ENCODE measurements around the gene GPC6.

GRCh38 chr13:94300401-94300800 lies 1073.8 kb downstream of the GPC6 start:
- TF ChIP-seq POLR2A (IDR thresholded peaks at IDR 0.05), result no peak
- TF ChIP-seq, protein P1, sequence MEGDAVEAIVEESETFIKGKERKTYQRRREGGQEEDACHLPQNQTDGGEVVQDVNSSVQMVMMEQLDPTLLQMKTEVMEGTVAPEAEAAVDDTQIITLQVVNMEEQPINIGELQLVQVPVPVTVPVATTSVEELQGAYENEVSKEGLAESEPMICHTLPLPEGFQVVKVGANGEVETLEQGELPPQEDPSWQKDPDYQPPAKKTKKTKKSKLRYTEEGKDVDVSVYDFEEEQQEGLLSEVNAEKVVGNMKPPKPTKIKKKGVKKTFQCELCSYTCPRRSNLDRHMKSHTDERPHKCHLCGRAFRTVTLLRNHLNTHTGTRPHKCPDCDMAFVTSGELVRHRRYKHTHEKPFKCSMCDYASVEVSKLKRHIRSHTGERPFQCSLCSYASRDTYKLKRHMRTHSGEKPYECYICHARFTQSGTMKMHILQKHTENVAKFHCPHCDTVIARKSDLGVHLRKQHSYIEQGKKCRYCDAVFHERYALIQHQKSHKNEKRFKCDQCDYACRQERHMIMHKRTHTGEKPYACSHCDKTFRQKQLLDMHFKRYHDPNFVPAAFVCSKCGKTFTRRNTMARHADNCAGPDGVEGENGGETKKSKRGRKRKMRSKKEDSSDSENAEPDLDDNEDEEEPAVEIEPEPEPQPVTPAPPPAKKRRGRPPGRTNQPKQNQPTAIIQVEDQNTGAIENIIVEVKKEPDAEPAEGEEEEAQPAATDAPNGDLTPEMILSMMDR (IDR thresholded peaks at IDR 0.05), result no peak
